Gastroesophageal sphincter (tissue), 3 donors: ENCODE measurements around the gene MYOF.

ENCODE experiments used
- CTCF ChIP-seq, 4 experiments: fragments of 200-600 bp in 2 of 4; fragments of 450-650 bp in 2 of 4; sonication (generic) in 1 of 4; IDR thresholded peaks; one replicate each; pipeline ENCODE4 v1.5.1; 2017 to 2019; ENCODE audit warnings: antibody characterized with exemption in 4 of 4, mild to moderate bottlenecking in 2 of 4, moderate library complexity in 2 of 4
- EP300 ChIP-seq: sonication (generic); formaldehyde crosslinking; IDR thresholded peaks from one replicate; pipeline ENCODE4 v1.6.1; 2017; ENCODE audit warnings: antibody characterized with exemption, mild to moderate bottlenecking
- POLR2A ChIP-seq, 2 donors: fragments of 450-650 bp; IDR thresholded peaks; one replicate each; pipeline ENCODE4 v1.6.1; 2017; ENCODE audit warnings: antibody characterized with exemption in 2 of 2, mild to moderate bottlenecking in 2 of 2, moderate library complexity in 1 of 2
- POLR2AphosphoS5 ChIP-seq: sonication (generic); formaldehyde crosslinking; IDR thresholded peaks from one replicate; pipeline ENCODE4 v1.6.1; 2017; ENCODE audit warnings: antibody characterized with exemption

GRCh38 chr10:93280121-93280698 lies 201.9 kb downstream of the MYOF start:
- no peak for TF ChIP-seq CTCF (IDR thresholded peaks at IDR 0.05)
- TF ChIP-seq EP300 = no peak
- TF ChIP-seq POLR2A (IDR thresholded peaks at IDR 0.05) = no peak
- no peak for TF ChIP-seq POLR2AphosphoS5
